H9 (cell line): ENCODE data around the gene SCARF1. TPM values are rescaled to one million over a fixed set of nuclear protein-coding genes. Genes with fewer than 3 reads are reported as not detected.

Experiments used
- DNase-seq: peaks from one replicate; pipeline ENCODE4 v3.0.0-alpha.2; 2017
- H2AFZ ChIP-seq: one replicate; pipeline ENCODE4 v1.6.1; 2013; ENCODE audit warnings: mild to moderate bottlenecking, low read length, control low read depth, moderate library complexity
- H2AK5ac ChIP-seq: 2 replicates; pipeline ENCODE4 v1.6.1; 2013; ENCODE audit warnings: low read length, control low read depth, mixed read lengths; ENCODE audit not compliant: insufficient read length
- H2BK120ac ChIP-seq: one replicate; pipeline ENCODE4 v1.6.1; 2013; ENCODE audit warnings: low read depth, mild to moderate bottlenecking, low read length, control low read depth, inconsistent platforms; ENCODE audit not compliant: poor library complexity, severe bottlenecking
- H2BK12ac ChIP-seq: 2 replicates; pipeline ENCODE4 v1.6.1; 2013; ENCODE audit warnings: low read length, control low read depth, mixed read lengths, low read depth; ENCODE audit not compliant: insufficient read length
- H2BK15ac ChIP-seq: 2 replicates; pipeline ENCODE4 v1.6.1; 2013; ENCODE audit warnings: low read depth, low read length, control low read depth
- H2BK20ac ChIP-seq: one replicate; pipeline ENCODE4 v1.6.1; 2013; ENCODE audit warnings: low read depth, mild to moderate bottlenecking, low read length, control low read depth, inconsistent platforms; ENCODE audit not compliant: poor library complexity, severe bottlenecking
- H2BK5ac ChIP-seq: 2 replicates; pipeline ENCODE4 v1.6.1; 2013; ENCODE audit warnings: low read length, control low read depth, mixed read lengths; ENCODE audit not compliant: insufficient read length
- H3K14ac ChIP-seq: 2 replicates; pipeline ENCODE4 v1.6.1; 2013; ENCODE audit warnings: low read length, control low read depth; ENCODE audit not compliant: insufficient read depth
- H3K18ac ChIP-seq: 2 replicates; pipeline ENCODE4 v1.6.1; 2013; ENCODE audit warnings: low read depth, mild to moderate bottlenecking, mixed read lengths, low read length, control low read depth; ENCODE audit not compliant: insufficient read length
- H3K23ac ChIP-seq: 2 replicates; pipeline ENCODE4 v1.6.1; 2013; ENCODE audit warnings: low read length, control low read depth, mixed read lengths, low read depth; ENCODE audit not compliant: insufficient read length
- H3K23me2 ChIP-seq: 2 replicates; pipeline ENCODE4 v1.6.1; 2013; ENCODE audit warnings: low read depth, mild to moderate bottlenecking, mixed read lengths, low read length, control low read depth; ENCODE audit not compliant: insufficient read length, poor library complexity, severe bottlenecking
- H3K27ac ChIP-seq: 2 replicates; pipeline ENCODE4 v1.5.1; 2013; ENCODE audit warnings: low read length, control low read depth, mixed read lengths, low read depth; ENCODE audit not compliant: insufficient read length
- H3K27me3 ChIP-seq: 2 replicates; pipeline ENCODE4 v1.6.1; 2013; ENCODE audit warnings: low read length, control low read depth, inconsistent platforms; ENCODE audit not compliant: insufficient read depth
- H3K4ac ChIP-seq: 2 replicates; pipeline ENCODE4 v1.6.1; 2013; ENCODE audit warnings: low read depth, mild to moderate bottlenecking, control low read depth, inconsistent platforms, low read length, moderate library complexity
- H3K4me1 ChIP-seq: 2 replicates; pipeline ENCODE4 v1.6.1; 2013; ENCODE audit warnings: low read length, control low read depth, inconsistent platforms; ENCODE audit not compliant: insufficient read depth
- H3K4me2 ChIP-seq: 2 replicates; pipeline ENCODE4 v1.6.1; 2013; ENCODE audit warnings: low read length, control low read depth, mixed read lengths; ENCODE audit not compliant: insufficient read length, insufficient read depth
- H3K56ac ChIP-seq: 2 replicates; pipeline ENCODE4 v1.6.1; 2013; ENCODE audit warnings: low read depth, mild to moderate bottlenecking, mixed read lengths, low read length, control low read depth; ENCODE audit not compliant: insufficient read length
- H3K79me1 ChIP-seq: 2 replicates; pipeline ENCODE4 v1.6.1; 2013; ENCODE audit warnings: low read depth, mild to moderate bottlenecking, moderate library complexity, low read length, control low read depth, inconsistent platforms; ENCODE audit not compliant: insufficient read depth, poor library complexity, severe bottlenecking
- H3K79me2 ChIP-seq: 2 replicates; pipeline ENCODE4 v1.6.1; 2013; ENCODE audit warnings: low read length, control low read depth, inconsistent platforms; ENCODE audit not compliant: insufficient read depth
- H3K9ac ChIP-seq: 2 replicates; pipeline ENCODE4 v1.6.1; 2013; ENCODE audit warnings: low read length, control low read depth, mixed read lengths; ENCODE audit not compliant: insufficient read length; ENCODE audit errors: extremely low read depth
- H3K9me3 ChIP-seq: one replicate; pipeline ENCODE4 v1.6.1; 2013; ENCODE audit warnings: low read depth, low read length, inconsistent platforms; ENCODE audit not compliant: control insufficient read depth
- H3T11ph ChIP-seq: one replicate; pipeline ENCODE4 v1.6.1; 2013; ENCODE audit warnings: mild to moderate bottlenecking, low read length, control low read depth, inconsistent platforms
- H4K20me1 ChIP-seq: one replicate; pipeline ENCODE4 v1.6.1; 2013; ENCODE audit not compliant: control insufficient read depth, insufficient read length, insufficient read depth
- H4K5ac ChIP-seq: 2 replicates; pipeline ENCODE4 v1.6.1; 2013; ENCODE audit warnings: low read depth, mild to moderate bottlenecking, mixed read lengths, low read length, control low read depth; ENCODE audit not compliant: insufficient read length
- H4K8ac ChIP-seq: replicated peaks from 2 replicates; pipeline ENCODE4 v1.6.1; 2013; ENCODE audit warnings: low read length, control low read depth, mixed read lengths, low read depth; ENCODE audit not compliant: insufficient read length
- H4K91ac ChIP-seq: 2 replicates; pipeline ENCODE4 v1.6.1; 2013; ENCODE audit warnings: low read depth, mild to moderate bottlenecking, moderate library complexity, mixed read lengths, low read length, control low read depth; ENCODE audit not compliant: insufficient read length
- H3K27ac Mint-ChIP-seq, 3 experiments: 2 replicates in 2 of 3; 3 replicates in 1 of 3; pipeline ENCODE4 v1.8.0; 2020 to 2021; ENCODE audit warnings: mixed read lengths in 3 of 3, mild to moderate bottlenecking in 1 of 3, moderate library complexity in 1 of 3
- H3K27me3 Mint-ChIP-seq: 2 replicates; pipeline ENCODE4 v1.8.0; 2021; ENCODE audit warnings: low read depth, mild to moderate bottlenecking, moderate library complexity, mixed read lengths
- H3K36me3 Mint-ChIP-seq, 3 experiments: 2 replicates in 2 of 3; 3 replicates in 1 of 3; pipeline ENCODE4 v1.8.0; 2020 to 2021; ENCODE audit warnings: low read depth in 3 of 3, mixed read lengths in 3 of 3; ENCODE audit not compliant: insufficient read depth in 1 of 3
- H3K4me1 Mint-ChIP-seq, 2 experiments: 2 replicates each; pipeline ENCODE4 v1.8.0; 2020; ENCODE audit warnings: mixed read lengths in 2 of 2
- H3K4me3 Mint-ChIP-seq, 2 experiments: 2 replicates in 1 of 2; 3 replicates in 1 of 2; pipeline ENCODE4 v1.8.0; 2020 to 2021; ENCODE audit warnings: mild to moderate bottlenecking in 2 of 2, mixed read lengths in 2 of 2, moderate library complexity in 1 of 2
- H3K9me3 Mint-ChIP-seq, 2 experiments: 2 replicates in 1 of 2; 3 replicates in 1 of 2; pipeline ENCODE4 v1.8.0; 2020; ENCODE audit warnings: mild to moderate bottlenecking in 2 of 2, mixed read lengths in 2 of 2, moderate library complexity in 1 of 2
- WGBS: extraction: QIAGEN DNeasy Blood & Tissue Kit; methylation state at CpG from one replicate; pipeline ENCODE4 v1.1.7; 2013; ENCODE audit warnings: missing lambda C conversion rate, low lambda C conversion rate, mixed read lengths; ENCODE audit not compliant: insufficient read length; ENCODE audit errors: extremely low coverage; 5-methylcytosine and 5-hydroxymethylcytosine counted together
- total RNA-seq: library from RNA; stranded (reverse); gene quantifications from 2 replicates; pipeline ENCODE4 v1.2.1, GENCODE V29; 2021
- TF ChIP-seq, protein P1 (sequence below): fragments of 200-600 bp; sonication (generic); conservative IDR thresholded peaks from 3 replicates; pipeline ENCODE4 v1.8.0; 2021; ENCODE audit warnings: antibody characterized with exemption, mild to moderate bottlenecking

SCARF1 gene
- total RNA-seq, 1 experiment from 2014 or later: 2.4 TPM

DNA sequence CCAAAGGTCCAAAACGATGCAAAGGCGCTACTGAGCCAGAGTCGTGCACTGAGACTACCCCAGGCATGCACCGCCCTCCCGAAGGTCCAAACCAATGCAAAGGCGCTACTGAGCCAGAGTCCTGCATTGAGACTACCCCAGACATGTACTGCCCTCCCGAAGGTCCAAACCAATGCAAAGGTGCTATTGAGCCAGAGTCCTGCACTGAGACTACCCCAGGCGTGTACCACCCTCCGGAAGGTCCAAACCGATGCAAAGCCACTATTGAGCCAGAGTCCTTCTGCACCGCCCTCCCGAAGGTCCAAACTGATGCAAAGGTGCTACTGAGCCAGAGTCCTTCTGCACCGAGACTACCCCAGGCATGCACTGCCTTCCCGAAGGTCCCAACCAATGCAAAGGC lies 44.0 kb downstream of the SCARF1 start:
- H2BK120ac ChIP-seq: no peak overlapping the region
- no peak for DNase-seq
- H4K8ac ChIP-seq: no peak overlapping the region
- no peak overlapping the region for H3K56ac ChIP-seq
- H3K4me1 ChIP-seq: peaks cover 5% of the 10 kb centered on the region; the same call in 1 of the 2 replicates
- H2AFZ ChIP-seq: no peak overlapping the region
- H3K36me3 Mint-ChIP-seq: peaks cover 10 to 15% (median 13%) of the 10 kb centered on the region in 3 experiments
- H2AK5ac ChIP-seq: no peak overlapping the region
- no peak overlapping the region for H2BK12ac ChIP-seq
- H3K9ac ChIP-seq: no peak overlapping the region
- H3K27me3 Mint-ChIP-seq: no peaks in the 10 kb centered on the region
- no peaks in the 10 kb centered on the region for H3K27me3 ChIP-seq
- no peak overlapping the region for H2BK15ac ChIP-seq
- H2BK20ac ChIP-seq: no peak overlapping the region
- no peak overlapping the region; a peak in 1 of 7 replicates for H3K27ac Mint-ChIP-seq
- no peaks in the 10 kb centered on the region for H3K79me2 ChIP-seq
- H4K91ac ChIP-seq: no peak overlapping the region
- H3T11ph ChIP-seq: no peak overlapping the region
- no peak overlapping the region for H3K23ac ChIP-seq
- H3K4me3 Mint-ChIP-seq: no peak overlapping the region
- WGBS: no CpG with 5 or more reads among the region's 14 CpGs
- H3K9me3 Mint-ChIP-seq: peaks cover 8 to 9% of the 10 kb centered on the region in 2 experiments
- H3K23me2 ChIP-seq: no peaks in the 10 kb centered on the region
- TF ChIP-seq, protein P1, sequence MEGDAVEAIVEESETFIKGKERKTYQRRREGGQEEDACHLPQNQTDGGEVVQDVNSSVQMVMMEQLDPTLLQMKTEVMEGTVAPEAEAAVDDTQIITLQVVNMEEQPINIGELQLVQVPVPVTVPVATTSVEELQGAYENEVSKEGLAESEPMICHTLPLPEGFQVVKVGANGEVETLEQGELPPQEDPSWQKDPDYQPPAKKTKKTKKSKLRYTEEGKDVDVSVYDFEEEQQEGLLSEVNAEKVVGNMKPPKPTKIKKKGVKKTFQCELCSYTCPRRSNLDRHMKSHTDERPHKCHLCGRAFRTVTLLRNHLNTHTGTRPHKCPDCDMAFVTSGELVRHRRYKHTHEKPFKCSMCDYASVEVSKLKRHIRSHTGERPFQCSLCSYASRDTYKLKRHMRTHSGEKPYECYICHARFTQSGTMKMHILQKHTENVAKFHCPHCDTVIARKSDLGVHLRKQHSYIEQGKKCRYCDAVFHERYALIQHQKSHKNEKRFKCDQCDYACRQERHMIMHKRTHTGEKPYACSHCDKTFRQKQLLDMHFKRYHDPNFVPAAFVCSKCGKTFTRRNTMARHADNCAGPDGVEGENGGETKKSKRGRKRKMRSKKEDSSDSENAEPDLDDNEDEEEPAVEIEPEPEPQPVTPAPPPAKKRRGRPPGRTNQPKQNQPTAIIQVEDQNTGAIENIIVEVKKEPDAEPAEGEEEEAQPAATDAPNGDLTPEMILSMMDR: no peak
- H3K14ac ChIP-seq: no peak overlapping the region
- H4K5ac ChIP-seq: no peak overlapping the region
- no peak overlapping the region for H3K4me2 ChIP-seq
- H3K9me3 ChIP-seq: no peaks in the 10 kb centered on the region
- no peak overlapping the region for H2BK5ac ChIP-seq
- H3K18ac ChIP-seq: no peak overlapping the region
- H3K27ac ChIP-seq: no peak overlapping the region
- H4K20me1 ChIP-seq: no peaks in the 10 kb centered on the region
- H3K79me1 ChIP-seq: no peaks in the 10 kb centered on the region
- no peak overlapping the region for H3K4ac ChIP-seq
- H3K4me1 Mint-ChIP-seq: peaks cover 3 to 12% of the 10 kb centered on the region in 2 experiments
